ENCODE measurements around the gene SLC35E4.

DNA sequence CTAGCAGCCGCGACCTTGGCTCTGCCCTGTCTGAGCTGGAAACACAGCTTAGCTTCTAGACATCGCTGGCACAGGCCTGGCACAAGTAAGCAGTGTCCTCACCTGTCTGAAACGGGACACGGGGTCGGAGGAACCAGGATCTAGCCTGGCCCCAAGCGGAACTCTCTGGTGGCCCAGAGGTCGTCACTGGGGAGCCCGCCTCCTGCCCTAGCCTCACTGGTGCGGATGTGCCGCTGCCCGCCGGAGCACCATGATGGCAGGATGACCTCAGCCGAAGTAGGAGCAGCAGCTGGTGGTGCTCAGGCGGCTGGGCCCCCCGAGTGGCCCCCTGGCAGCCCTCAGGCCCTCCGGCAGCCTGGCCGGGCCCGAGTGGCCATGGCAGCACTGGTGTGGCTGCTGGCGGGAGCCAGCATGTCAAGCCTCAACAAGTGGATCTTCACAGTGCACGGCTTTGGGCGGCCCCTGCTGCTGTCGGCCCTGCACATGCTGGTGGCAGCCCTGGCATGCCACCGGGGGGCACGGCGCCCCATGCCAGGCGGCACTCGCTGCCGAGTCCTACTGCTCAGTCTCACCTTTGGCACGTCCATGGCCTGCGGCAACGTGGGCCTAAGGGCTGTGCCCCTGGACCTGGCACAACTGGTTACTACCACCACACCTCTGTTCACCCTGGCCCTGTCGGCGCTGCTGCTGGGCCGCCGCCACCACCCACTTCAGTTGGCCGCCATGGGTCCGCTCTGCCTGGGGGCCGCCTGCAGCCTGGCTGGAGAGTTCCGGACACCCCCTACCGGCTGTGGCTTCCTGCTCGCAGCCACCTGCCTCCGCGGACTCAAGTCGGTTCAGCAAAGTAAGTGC, 871 bp downstream of the SLC35E4 start:
- TF ChIP-seq, protein P1, sequence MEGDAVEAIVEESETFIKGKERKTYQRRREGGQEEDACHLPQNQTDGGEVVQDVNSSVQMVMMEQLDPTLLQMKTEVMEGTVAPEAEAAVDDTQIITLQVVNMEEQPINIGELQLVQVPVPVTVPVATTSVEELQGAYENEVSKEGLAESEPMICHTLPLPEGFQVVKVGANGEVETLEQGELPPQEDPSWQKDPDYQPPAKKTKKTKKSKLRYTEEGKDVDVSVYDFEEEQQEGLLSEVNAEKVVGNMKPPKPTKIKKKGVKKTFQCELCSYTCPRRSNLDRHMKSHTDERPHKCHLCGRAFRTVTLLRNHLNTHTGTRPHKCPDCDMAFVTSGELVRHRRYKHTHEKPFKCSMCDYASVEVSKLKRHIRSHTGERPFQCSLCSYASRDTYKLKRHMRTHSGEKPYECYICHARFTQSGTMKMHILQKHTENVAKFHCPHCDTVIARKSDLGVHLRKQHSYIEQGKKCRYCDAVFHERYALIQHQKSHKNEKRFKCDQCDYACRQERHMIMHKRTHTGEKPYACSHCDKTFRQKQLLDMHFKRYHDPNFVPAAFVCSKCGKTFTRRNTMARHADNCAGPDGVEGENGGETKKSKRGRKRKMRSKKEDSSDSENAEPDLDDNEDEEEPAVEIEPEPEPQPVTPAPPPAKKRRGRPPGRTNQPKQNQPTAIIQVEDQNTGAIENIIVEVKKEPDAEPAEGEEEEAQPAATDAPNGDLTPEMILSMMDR (IDR thresholded peaks at IDR 0.05), result no peak
- TF ChIP-seq POLR2A (IDR thresholded peaks at IDR 0.05), result no peak
